ENCODE results near the gene PCDHB10.
"Not testable (repeated sequence)": the region's sequence is repeated elsewhere in the genome, so short reads cannot be mapped to it uniquely, and the experiment has no call there.

- not testable (repeated sequence) for TF ChIP-seq ARNTL (CRISPR knock-in tag; IDR thresholded peaks at IDR 0.05; ENCODE audit: borderline replicate concordance, low read depth); RARB (CRISPR knock-in tag; IDR thresholded peaks at IDR 0.05); GLIS3 (CRISPR knock-in tag; IDR thresholded peaks at IDR 0.05); CSRNP3 (CRISPR knock-in tag; IDR thresholded peaks at IDR 0.05); PATZ1 (CRISPR knock-in tag; IDR thresholded peaks at IDR 0.05; ENCODE audit: borderline replicate concordance); POU6F1 (CRISPR knock-in tag; IDR thresholded peaks at IDR 0.05; ENCODE audit: borderline replicate concordance, low read depth); OSR1 (CRISPR knock-in tag; IDR thresholded peaks at IDR 0.05); ZNF8 (CRISPR knock-in tag; IDR thresholded peaks at IDR 0.05); ZFP3 (CRISPR knock-in tag; IDR thresholded peaks at IDR 0.05); ISL1 (CRISPR knock-in tag; IDR thresholded peaks at IDR 0.05); CREB5 (CRISPR knock-in tag; IDR thresholded peaks at IDR 0.05; ENCODE audit: low read depth)
Measured at GRCh38 chr5:141157901-141158300, 34.3 kb upstream of the PCDHB10 start.
